Mammary epithelial cell (primary cell): ENCODE data around the gene OSER1.

Experiments
- EZH2 ChIP-seq: IDR thresholded peaks from 2 replicates; pipeline ENCODE4 v1.6.1; 2012; ENCODE audit warnings: low read length, inconsistent platforms, borderline replicate concordance
- TF ChIP-seq, protein P1 (sequence below), 2 donors: IDR thresholded peaks in 1 of 2; conservative IDR thresholded peaks in 1 of 2; 2 replicates each; pipeline ENCODE4 v1.5.1; 2011 to 2012; ENCODE audit warnings: inconsistent platforms in 2 of 2, low read length in 2 of 2, mild to moderate bottlenecking in 2 of 2, control low read depth in 1 of 2, low read depth in 1 of 2; ENCODE audit not compliant: insufficient read depth in 1 of 2; ENCODE audit errors: extremely low read depth in 1 of 2

DNA sequence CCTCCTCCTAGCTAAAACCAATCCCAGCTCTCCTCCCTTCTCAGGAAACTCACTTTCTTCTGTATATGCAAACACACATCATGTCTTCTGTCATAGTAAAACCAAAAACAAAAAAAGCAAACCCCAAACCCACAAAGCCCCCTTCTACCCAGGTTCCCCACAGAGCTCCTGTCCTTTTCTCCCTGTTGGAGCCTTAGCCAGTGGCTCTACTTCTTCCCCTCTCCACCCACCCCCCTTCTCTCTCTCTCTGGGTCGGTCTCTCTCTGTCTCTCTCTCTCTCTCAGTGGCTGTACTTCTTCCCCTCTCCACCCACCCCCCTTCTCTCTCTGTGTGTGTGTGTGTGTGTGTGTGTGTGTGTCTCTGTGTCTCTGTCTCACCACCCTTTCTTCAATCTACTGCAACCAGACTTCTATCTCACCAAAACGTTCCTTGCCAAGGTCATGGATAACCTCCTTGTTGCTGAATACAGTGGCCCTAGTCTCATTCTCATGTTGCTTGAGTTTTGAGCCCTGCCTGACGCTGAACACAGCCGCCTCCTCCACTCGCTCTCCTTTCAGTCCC is 8.7 kb upstream of the OSER1 start:
- TF ChIP-seq, protein P1, sequence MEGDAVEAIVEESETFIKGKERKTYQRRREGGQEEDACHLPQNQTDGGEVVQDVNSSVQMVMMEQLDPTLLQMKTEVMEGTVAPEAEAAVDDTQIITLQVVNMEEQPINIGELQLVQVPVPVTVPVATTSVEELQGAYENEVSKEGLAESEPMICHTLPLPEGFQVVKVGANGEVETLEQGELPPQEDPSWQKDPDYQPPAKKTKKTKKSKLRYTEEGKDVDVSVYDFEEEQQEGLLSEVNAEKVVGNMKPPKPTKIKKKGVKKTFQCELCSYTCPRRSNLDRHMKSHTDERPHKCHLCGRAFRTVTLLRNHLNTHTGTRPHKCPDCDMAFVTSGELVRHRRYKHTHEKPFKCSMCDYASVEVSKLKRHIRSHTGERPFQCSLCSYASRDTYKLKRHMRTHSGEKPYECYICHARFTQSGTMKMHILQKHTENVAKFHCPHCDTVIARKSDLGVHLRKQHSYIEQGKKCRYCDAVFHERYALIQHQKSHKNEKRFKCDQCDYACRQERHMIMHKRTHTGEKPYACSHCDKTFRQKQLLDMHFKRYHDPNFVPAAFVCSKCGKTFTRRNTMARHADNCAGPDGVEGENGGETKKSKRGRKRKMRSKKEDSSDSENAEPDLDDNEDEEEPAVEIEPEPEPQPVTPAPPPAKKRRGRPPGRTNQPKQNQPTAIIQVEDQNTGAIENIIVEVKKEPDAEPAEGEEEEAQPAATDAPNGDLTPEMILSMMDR (conservative IDR thresholded peaks at IDR 0.05 in 1 of 2, IDR thresholded peaks at IDR 0.05 in 1 of 2; ENCODE audit: extremely low read depth in 1 of 2, insufficient read depth in 1 of 2, low read depth in 1 of 2, low read length in 2 of 2), result no peak
- TF ChIP-seq EZH2, result no peak
